Activated CD4-positive, alpha-beta T cell treated with anti-CD3 and anti-CD28 coated beads, Interleukin-2, amount 10 ng/mL, durations not matched to agents 24 days and 14 days (primary cell): Measurements from ENCODE around the gene DYNC1LI2. TPM values are rescaled to one million over a fixed set of nuclear protein-coding genes. Genes with fewer than 3 reads are reported as not detected.
"Not testable (repeated sequence)": the region's sequence is repeated elsewhere in the genome, so short reads cannot be mapped to it uniquely, and the experiment has no call there.

Source experiments
- DNase-seq: peaks from one replicate; pipeline ENCODE4 v3.0.0; 2022
- H3K27ac Mint-ChIP-seq: one replicate; pipeline ENCODE4 v1.8.0; 2022; ENCODE audit warnings: mild to moderate bottlenecking, mixed read lengths
- H3K27me3 Mint-ChIP-seq: one replicate; pipeline ENCODE4 v1.8.0; 2022; ENCODE audit warnings: mixed read lengths
- H3K36me3 Mint-ChIP-seq: one replicate; pipeline ENCODE4 v1.8.0; 2022; ENCODE audit warnings: low read depth, mild to moderate bottlenecking, mixed read lengths
- H3K4me1 Mint-ChIP-seq: one replicate; pipeline ENCODE4 v1.8.0; 2021; ENCODE audit warnings: mixed read lengths
- H3K4me3 Mint-ChIP-seq: one replicate; pipeline ENCODE4 v1.8.0; 2022; ENCODE audit warnings: mild to moderate bottlenecking, moderate library complexity, mixed read lengths
- H3K9me3 Mint-ChIP-seq: one replicate; pipeline ENCODE4 v1.8.0; 2021; ENCODE audit warnings: mixed read lengths
- intact Hi-C: fragments of 100-400 bp; cut with micrococcal nuclease; formaldehyde crosslinking; loops from one replicate; pipeline ENCODE4 v1.15.1; 2023
- total RNA-seq: library from RNA; stranded (reverse); gene quantifications from 2 replicates; pipeline ENCODE4 v1.2.3, GENCODE V29; 2022

DYNC1LI2 gene
- total RNA-seq, 1 donor from 2014 or later, result 56.5 TPM

GRCh38 chr16:66699898-66700297 lies 51.5 kb downstream of the DYNC1LI2 start:
- H3K36me3 Mint-ChIP-seq, result no peaks in the 10 kb centered on the region
- no peaks in the 10 kb centered on the region for H3K9me3 Mint-ChIP-seq
- intact Hi-C loops, result no loop called here

GRCh38 chr16:66698046-66698445 lies 53.4 kb downstream of the DYNC1LI2 start:
- no peaks in the 10 kb centered on the region for H3K9me3 Mint-ChIP-seq
- peaks cover 50% of the 10 kb centered on the region for H3K27me3 Mint-ChIP-seq
- no peaks in the 10 kb centered on the region for H3K36me3 Mint-ChIP-seq
- no peak overlapping the region for H3K27ac Mint-ChIP-seq
- peak overlapping the region; percentile 10 for H3K4me3 Mint-ChIP-seq
- intact Hi-C loops, result no loop called here
- DNase-seq, result no peak
- H3K4me1 Mint-ChIP-seq, result peaks cover 12% of the 10 kb centered on the region

More at GRCh38 chr16:66699898-66700297, 51.5 kb downstream of the DYNC1LI2 start:
- H3K4me3 Mint-ChIP-seq, result no peak overlapping the region
- no peak overlapping the region for H3K27ac Mint-ChIP-seq
- no peak for DNase-seq
- peaks cover 10% of the 10 kb centered on the region for H3K4me1 Mint-ChIP-seq
- peaks cover 43% of the 10 kb centered on the region for H3K27me3 Mint-ChIP-seq

GRCh38 chr16:66696669-66697630 lies 54.5 kb downstream of the DYNC1LI2 start, which contains the start of gene CMTM4:
CMTM4 (minus strand) TSS chr16:66696743; CDS start chr16:66696525, 218 bp downstream.
- Mint-ChIP-seq H3K4me1 (peaks cover 12% of the 10 kb centered on the region), H3K27me3 (peaks cover 45% of the 10 kb centered on the region), H3K36me3 (no peaks in the 10 kb centered on the region), H3K4me3 (peak within 1 kb of the TSS; percentile 82), H3K27ac (no peak within 1 kb of the TSS), H3K9me3 (no peaks in the 10 kb centered on the region)
- intact Hi-C loops, result loop anchor here (2.0 kb wide), 1 partner anchor 54 kb away; the partner anchor contains the start of gene DYNC1LI2
- DNase-seq, result peak; percentile 94

GRCh38 chr16:66695935-66696668 lies 55.3 kb downstream of the DYNC1LI2 start:
- no peaks in the 10 kb centered on the region for H3K9me3 Mint-ChIP-seq

GRCh38 chr16:66695471-66695934 lies 55.9 kb downstream of the DYNC1LI2 start:
- no peaks in the 10 kb centered on the region for H3K9me3 Mint-ChIP-seq

More at GRCh38 chr16:66695935-66696668, 55.3 kb downstream of the DYNC1LI2 start:
- peak overlapping the region; percentile 73 for H3K4me3 Mint-ChIP-seq
- no peaks in the 10 kb centered on the region for H3K36me3 Mint-ChIP-seq
- intact Hi-C loops, result loop anchor here (2.0 kb wide), 1 partner anchor 55 kb away; the partner anchor contains the start of gene DYNC1LI2
- H3K27ac Mint-ChIP-seq, result no peak overlapping the region
- H3K27me3 Mint-ChIP-seq, result peaks cover 46% of the 10 kb centered on the region
- DNase-seq, result no peak
- H3K4me1 Mint-ChIP-seq, result peaks cover 15% of the 10 kb centered on the region

GRCh38 chr16:66693149-66693548 lies 58.3 kb downstream of the DYNC1LI2 start:
- Mint-ChIP-seq H3K4me3 (no peak overlapping the region), H3K27ac (no peak overlapping the region), H3K27me3 (peaks cover 38% of the 10 kb centered on the region), H3K36me3 (no peaks in the 10 kb centered on the region), H3K9me3 (no peaks in the 10 kb centered on the region), H3K4me1 (peaks cover 14% of the 10 kb centered on the region)
- no peak for DNase-seq
- intact Hi-C loops, result no loop called here

More at GRCh38 chr16:66695471-66695934, 55.9 kb downstream of the DYNC1LI2 start:
- H3K27me3 Mint-ChIP-seq, result peaks cover 46% of the 10 kb centered on the region
- peak overlapping the region; percentile 73 for H3K4me3 Mint-ChIP-seq
- DNase-seq, result peak; percentile 59
- intact Hi-C loops, result no loop called here
- no peaks in the 10 kb centered on the region for H3K36me3 Mint-ChIP-seq
- no peak overlapping the region for H3K27ac Mint-ChIP-seq
- H3K4me1 Mint-ChIP-seq, result peaks cover 14% of the 10 kb centered on the region

- no peak for DNase-seq
- Mint-ChIP-seq H3K4me3 (no peak overlapping the region), H3K27me3 (peaks cover 31% of the 10 kb centered on the region), H3K27ac (no peak overlapping the region), H3K4me1 (peaks cover 13% of the 10 kb centered on the region), H3K9me3 (no peaks in the 10 kb centered on the region), H3K36me3 (no peaks in the 10 kb centered on the region)
- intact Hi-C loops, result no loop called here
Observed at GRCh38 chr16:66692341-66692740, 59.1 kb downstream of the DYNC1LI2 start.

- no peaks in the 10 kb centered on the region for H3K36me3 Mint-ChIP-seq
- H3K27ac Mint-ChIP-seq, result no peak overlapping the region
- H3K9me3 Mint-ChIP-seq, result no peaks in the 10 kb centered on the region
- no peak for DNase-seq
- H3K4me3 Mint-ChIP-seq, result no peak overlapping the region
- intact Hi-C loops, result no loop called here
- H3K4me1 Mint-ChIP-seq, result peaks cover 11% of the 10 kb centered on the region
- H3K27me3 Mint-ChIP-seq, result peaks cover 29% of the 10 kb centered on the region
Observed at GRCh38 chr16:66691234-66691633, 60.2 kb downstream of the DYNC1LI2 start.

- no peak overlapping the region for H3K27ac Mint-ChIP-seq
- H3K36me3 Mint-ChIP-seq, result no peaks in the 10 kb centered on the region
- intact Hi-C loops, result no loop called here
- H3K4me1 Mint-ChIP-seq, result peaks cover 10% of the 10 kb centered on the region
- no peaks in the 10 kb centered on the region for H3K9me3 Mint-ChIP-seq
- H3K4me3 Mint-ChIP-seq, result no peak overlapping the region
- H3K27me3 Mint-ChIP-seq, result peaks cover 25% of the 10 kb centered on the region
- no peak for DNase-seq
Observed at GRCh38 chr16:66690106-66690847, 61.1 kb downstream of the DYNC1LI2 start.

GRCh38 chr16:66689282-66689681 lies 62.1 kb downstream of the DYNC1LI2 start:
- Mint-ChIP-seq H3K27me3 (peaks cover 17% of the 10 kb centered on the region), H3K9me3 (no peaks in the 10 kb centered on the region), H3K4me1 (peaks cover 4% of the 10 kb centered on the region), H3K36me3 (no peaks in the 10 kb centered on the region), H3K27ac (no peak overlapping the region), H3K4me3 (no peak overlapping the region)
- no peak for DNase-seq
- intact Hi-C loops, result no loop called here

GRCh38 chr16:66687906-66688625 lies 63.3 kb downstream of the DYNC1LI2 start:
- DNase-seq, result no peak
- Mint-ChIP-seq H3K4me3 (no peak overlapping the region), H3K27me3 (peaks cover 11% of the 10 kb centered on the region), H3K36me3 (no peaks in the 10 kb centered on the region), H3K9me3 (no peaks in the 10 kb centered on the region), H3K27ac (no peak overlapping the region), H3K4me1 (peaks cover 4% of the 10 kb centered on the region)
- intact Hi-C loops, result no loop called here

GRCh38 chr16:66685501-66686115 lies 65.8 kb downstream of the DYNC1LI2 start:
- H3K9me3 Mint-ChIP-seq, H3K27ac Mint-ChIP-seq, DNase-seq, H3K4me1 Mint-ChIP-seq, H3K27me3 Mint-ChIP-seq, H3K36me3 Mint-ChIP-seq, H3K4me3 Mint-ChIP-seq, intact Hi-C loops: not testable (repeated sequence)
